Suprapubic skin (tissue), 4 donors: ENCODE measurements around the gene PTMS. TPM values are rescaled to one million over a fixed set of nuclear protein-coding genes. Genes with fewer than 3 reads are reported as not detected.

Experiments
- DNase-seq, 2 donors: peaks; one replicate each; pipeline ENCODE4 v3.0.0-alpha.2; 2019; ENCODE audit warnings: low spot score in 2 of 2
- H3K27ac ChIP-seq: fragments of 200-600 bp; sonication (generic); one replicate; pipeline ENCODE4 v1.5.1; 2019
- H3K27me3 ChIP-seq: fragments of 200-600 bp; sonication (generic); one replicate; pipeline ENCODE4 v1.5.1; 2019
- H3K36me3 ChIP-seq: fragments of 200-600 bp; sonication (generic); one replicate; pipeline ENCODE4 v1.5.1; 2019
- H3K4me1 ChIP-seq: fragments of 200-600 bp; sonication (generic); one replicate; pipeline ENCODE4 v1.5.1; 2019
- H3K4me3 ChIP-seq: fragments of 200-600 bp; sonication (generic); one replicate; pipeline ENCODE4 v1.5.1; 2019; ENCODE audit warnings: mild to moderate bottlenecking
- H3K9me3 ChIP-seq: fragments of 200-600 bp; sonication (generic); one replicate; pipeline ENCODE4 v1.5.1; 2019
- EP300 ChIP-seq: sonication (generic); formaldehyde crosslinking; IDR thresholded peaks from one replicate; pipeline ENCODE4 v1.6.1; 2017; ENCODE audit warnings: antibody characterized with exemption
- POLR2A ChIP-seq, 2 donors: fragments of 450-650 bp; IDR thresholded peaks; one replicate each; pipeline ENCODE4 v1.6.1; 2017; ENCODE audit warnings: antibody characterized with exemption in 2 of 2, mild to moderate bottlenecking in 2 of 2, moderate library complexity in 2 of 2
- POLR2AphosphoS5 ChIP-seq, 3 donors: sonication (generic); formaldehyde crosslinking; IDR thresholded peaks; one replicate each; pipeline ENCODE4 v1.6.1; 2017; ENCODE audit warnings: antibody characterized with exemption in 3 of 3
- WGBS: methylation state at CpG from one replicate; pipeline ENCODE4 v1.1.5; 2018; 5-methylcytosine and 5-hydroxymethylcytosine counted together
- total RNA-seq, 4 donors: library from RNA; depleted of rRNA; stranded (reverse); fragments of >200 nt; gene quantifications; one replicate each; pipeline ENCODE4 v1.1.0, GENCODE V29; 2016
- TF ChIP-seq, protein P1 (sequence below), 2 donors: fragments of 200-600 bp in 1 of 2; fragments of 450-650 bp in 1 of 2; sonication (generic) in 1 of 2; IDR thresholded peaks; one replicate each; pipeline ENCODE4 v1.5.1; 2016 to 2019; ENCODE audit warnings: antibody characterized with exemption in 2 of 2, mild to moderate bottlenecking in 1 of 2, moderate library complexity in 1 of 2

PTMS gene, protein sequence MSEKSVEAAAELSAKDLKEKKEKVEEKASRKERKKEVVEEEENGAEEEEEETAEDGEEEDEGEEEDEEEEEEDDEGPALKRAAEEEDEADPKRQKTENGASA
- 100 to 1,000 TPM in 2 of 4 donors, 10 to 100 TPM in 2; 91.2 to 128 (median 99.8) TPM for total RNA-seq

DNA sequence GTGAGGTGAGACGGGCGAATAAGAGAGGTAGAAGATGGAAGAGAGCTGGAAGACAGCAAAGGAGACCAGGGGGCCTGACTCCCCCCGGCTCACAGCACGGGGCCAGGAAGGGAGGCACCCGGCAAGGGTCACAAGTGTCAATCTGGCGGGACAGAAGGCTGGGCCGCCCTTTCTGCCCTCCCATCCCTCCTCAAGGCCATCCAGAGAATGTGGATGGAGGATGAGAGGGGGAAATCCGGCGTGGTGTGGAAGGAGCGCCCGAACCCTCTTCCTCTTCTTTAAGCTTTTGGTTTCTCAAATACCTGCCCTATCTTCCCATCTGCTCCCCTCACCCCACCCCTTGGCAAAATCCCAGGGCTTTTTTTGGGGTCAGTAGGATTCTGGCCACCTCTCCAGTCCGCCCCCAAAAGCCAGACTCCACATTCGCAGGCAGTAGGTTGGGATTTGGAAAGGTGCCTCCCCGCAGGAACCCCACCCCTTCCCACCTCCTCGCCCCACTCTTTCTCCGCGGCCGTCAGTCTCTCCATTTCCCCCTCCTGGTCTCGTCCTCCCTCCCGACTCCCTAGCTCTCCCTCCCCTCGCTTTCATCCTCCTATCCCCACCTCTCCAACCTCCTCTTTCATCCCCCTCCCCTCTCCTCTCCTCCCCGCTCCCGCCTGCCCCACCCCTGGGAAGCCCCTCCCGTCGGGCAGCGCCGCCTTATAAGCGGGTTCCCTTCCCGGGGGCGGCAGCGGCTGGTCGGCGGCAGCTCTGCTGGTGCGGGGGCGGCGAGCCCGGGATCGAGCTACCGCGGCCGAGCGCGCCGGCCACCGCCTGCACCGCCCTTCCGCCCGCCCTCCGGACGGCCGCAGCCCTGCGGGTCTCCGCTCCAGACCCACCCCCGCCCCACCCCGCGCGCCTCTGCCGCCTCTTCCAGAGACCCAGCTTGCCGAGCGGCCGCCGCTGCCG lies at the start of gene PTMS:
TSS of gene PTMS (plus strand) at position 730 of the 948 bp plus-strand sequence. CDS start 343 bp downstream, outside the sequence.
- 3% methylated on average over 33 of the region's 63 CpGs for WGBS
- TF ChIP-seq POLR2AphosphoS5 (IDR thresholded peaks at IDR 0.05): no peak
- peak in 1 of 2 donors; percentile 41 for TF ChIP-seq POLR2A (IDR thresholded peaks at IDR 0.05)
- no peak for TF ChIP-seq EP300

DNA sequence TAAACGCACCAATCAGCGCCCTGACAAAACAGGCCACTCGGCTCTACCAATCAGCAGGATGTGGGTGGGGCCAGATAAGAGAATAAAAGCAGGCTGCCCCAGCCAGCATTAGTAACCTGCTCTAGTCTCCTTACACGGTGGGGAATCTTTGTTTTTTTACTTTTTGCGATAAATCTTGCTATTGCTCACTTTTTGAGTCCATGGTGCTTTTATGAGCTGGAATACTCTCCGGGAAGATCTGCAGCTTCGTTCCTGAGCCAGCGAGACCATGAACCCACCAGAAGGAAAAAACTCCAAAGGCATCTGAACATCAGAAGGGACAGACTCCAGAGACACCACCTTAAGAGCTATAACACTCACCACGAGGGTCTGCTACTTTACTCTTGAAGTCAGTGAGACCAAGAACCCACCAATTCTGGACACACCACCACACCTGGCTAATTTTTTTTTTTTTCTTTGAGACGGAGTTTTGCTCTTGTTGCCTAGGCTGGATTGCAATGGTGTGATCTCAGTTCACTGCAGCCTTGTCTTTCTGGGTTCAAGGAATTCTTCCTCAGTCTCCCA lies 49.2 kb upstream of the PTMS start:
- Histone ChIP-seq H3K9me3 (no peaks in the 10 kb centered on the region), H3K4me1 (no peaks in the 10 kb centered on the region), H3K27ac (no peak overlapping the region), H3K27me3 (peaks cover 37% of the 10 kb centered on the region), H3K36me3 (no peaks in the 10 kb centered on the region), H3K4me3 (no peak overlapping the region)
- DNase-seq: no peak
- WGBS: 87% methylated on average over 10 of the region's 10 CpGs
- no peak for TF ChIP-seq POLR2AphosphoS5 (IDR thresholded peaks at IDR 0.05)
- TF ChIP-seq, protein P1, sequence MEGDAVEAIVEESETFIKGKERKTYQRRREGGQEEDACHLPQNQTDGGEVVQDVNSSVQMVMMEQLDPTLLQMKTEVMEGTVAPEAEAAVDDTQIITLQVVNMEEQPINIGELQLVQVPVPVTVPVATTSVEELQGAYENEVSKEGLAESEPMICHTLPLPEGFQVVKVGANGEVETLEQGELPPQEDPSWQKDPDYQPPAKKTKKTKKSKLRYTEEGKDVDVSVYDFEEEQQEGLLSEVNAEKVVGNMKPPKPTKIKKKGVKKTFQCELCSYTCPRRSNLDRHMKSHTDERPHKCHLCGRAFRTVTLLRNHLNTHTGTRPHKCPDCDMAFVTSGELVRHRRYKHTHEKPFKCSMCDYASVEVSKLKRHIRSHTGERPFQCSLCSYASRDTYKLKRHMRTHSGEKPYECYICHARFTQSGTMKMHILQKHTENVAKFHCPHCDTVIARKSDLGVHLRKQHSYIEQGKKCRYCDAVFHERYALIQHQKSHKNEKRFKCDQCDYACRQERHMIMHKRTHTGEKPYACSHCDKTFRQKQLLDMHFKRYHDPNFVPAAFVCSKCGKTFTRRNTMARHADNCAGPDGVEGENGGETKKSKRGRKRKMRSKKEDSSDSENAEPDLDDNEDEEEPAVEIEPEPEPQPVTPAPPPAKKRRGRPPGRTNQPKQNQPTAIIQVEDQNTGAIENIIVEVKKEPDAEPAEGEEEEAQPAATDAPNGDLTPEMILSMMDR (IDR thresholded peaks at IDR 0.05): no peak
- TF ChIP-seq EP300: no peak
- TF ChIP-seq POLR2A (IDR thresholded peaks at IDR 0.05): no peak

More for the DNA sequence above, at the start of gene PTMS:
- H3K9me3 ChIP-seq: no peaks in the 10 kb centered on the region
- no peaks in the 10 kb centered on the region for H3K27me3 ChIP-seq
- H3K36me3 ChIP-seq: peaks cover 14% of the 10 kb centered on the region
- DNase-seq: peak; percentile 86 to 87
- peak within 1 kb of the TSS; percentile 95 for H3K27ac ChIP-seq
- peak within 1 kb of the TSS; percentile 79 for H3K4me3 ChIP-seq
- peaks cover 62% of the 10 kb centered on the region for H3K4me1 ChIP-seq

DNA sequence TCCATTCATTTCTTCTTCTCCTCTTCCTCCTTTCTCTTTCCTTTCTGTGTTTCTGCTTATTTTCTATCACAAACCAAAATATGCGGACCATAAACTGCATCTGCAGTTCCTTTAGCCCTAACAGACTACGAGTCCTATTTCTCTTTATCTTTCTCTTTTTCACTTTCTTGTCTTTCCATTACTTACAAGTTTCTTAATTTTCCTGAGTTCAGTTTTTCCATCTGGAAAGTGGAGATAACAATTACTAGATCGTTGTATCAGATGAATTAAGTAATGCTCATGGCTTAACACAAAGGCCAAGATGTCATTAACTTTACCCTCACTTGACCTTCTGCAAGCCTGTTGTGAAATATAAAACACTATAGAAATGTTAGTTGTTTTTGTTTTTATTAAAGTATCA lies 43.3 kb upstream of the PTMS start:
- WGBS: 82% methylated on average over 3 of the region's 3 CpGs
- no peak for DNase-seq
- Histone ChIP-seq H3K27me3 (peaks cover 6% of the 10 kb centered on the region), H3K4me3 (no peak overlapping the region), H3K4me1 (peaks cover 13% of the 10 kb centered on the region), H3K36me3 (peaks cover 6% of the 10 kb centered on the region), H3K27ac (no peak overlapping the region), H3K9me3 (no peaks in the 10 kb centered on the region)
- TF ChIP-seq POLR2AphosphoS5 (IDR thresholded peaks at IDR 0.05) (no peak), EP300 (no peak), POLR2A (IDR thresholded peaks at IDR 0.05) (no peak)
- TF ChIP-seq, protein P1 (IDR thresholded peaks at IDR 0.05): no peak

DNA sequence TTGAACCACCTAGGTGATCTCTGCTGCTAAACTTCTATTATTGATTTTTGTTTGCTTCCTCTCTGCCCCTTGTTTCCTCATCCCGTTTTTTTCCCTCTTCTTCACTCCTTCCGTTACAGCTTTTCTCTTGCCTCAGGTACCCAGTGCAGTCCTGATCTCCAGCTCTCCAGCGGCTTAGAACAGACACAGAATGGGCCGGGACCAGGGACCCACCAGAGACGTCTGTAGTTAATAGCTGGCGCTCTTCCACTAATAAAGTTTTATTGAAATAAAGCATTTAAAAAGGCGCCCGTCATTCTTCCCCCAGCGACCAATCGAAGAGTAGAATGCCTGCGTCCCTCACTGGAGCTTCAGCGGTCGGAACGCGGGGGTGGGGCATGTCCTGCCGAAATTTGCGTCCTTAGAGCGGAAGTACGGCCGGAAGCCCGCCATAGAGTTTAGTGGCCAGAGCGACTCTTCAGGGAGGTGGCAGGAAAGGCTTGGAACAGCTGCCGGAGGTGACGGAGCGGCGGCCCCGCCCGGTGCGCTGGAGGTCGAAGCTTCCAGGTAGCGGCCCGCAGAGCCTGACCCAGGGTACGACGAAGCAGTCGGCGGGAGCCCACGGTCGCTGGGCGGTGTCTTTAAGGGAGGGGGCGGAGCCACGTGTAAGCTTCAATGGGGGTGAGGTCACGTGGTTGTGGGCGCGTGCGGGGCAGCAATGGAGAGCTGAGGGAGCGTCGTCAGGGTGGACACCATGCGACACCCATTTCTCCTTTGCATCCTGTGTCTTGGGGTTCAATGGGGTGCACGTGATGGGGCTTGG lies 42.4 kb upstream of the PTMS start, which contains the start of gene COPS7A:
TSS of gene COPS7A (plus strand) at position 440 of the 802 bp plus-strand sequence. CDS start 611 bp downstream, outside the sequence.
- peak in 1 of 2 donors; percentile 39 for TF ChIP-seq POLR2A (IDR thresholded peaks at IDR 0.05)
- no peak for TF ChIP-seq EP300
- TF ChIP-seq POLR2AphosphoS5 (IDR thresholded peaks at IDR 0.05): peak; percentile 49 to 93 (median 81)
- TF ChIP-seq, protein P1 (IDR thresholded peaks at IDR 0.05): no peak
- Histone ChIP-seq H3K9me3 (no peaks in the 10 kb centered on the region), H3K4me3 (peak within 1 kb of the TSS; percentile 56), H3K4me1 (peaks cover 13% of the 10 kb centered on the region), H3K36me3 (peaks cover 15% of the 10 kb centered on the region), H3K27ac (peak within 1 kb of the TSS; percentile 88), H3K27me3 (no peaks in the 10 kb centered on the region)
- WGBS: under 1% methylated on average over 39 of the region's 49 CpGs
- DNase-seq: peak; percentile 98

DNA sequence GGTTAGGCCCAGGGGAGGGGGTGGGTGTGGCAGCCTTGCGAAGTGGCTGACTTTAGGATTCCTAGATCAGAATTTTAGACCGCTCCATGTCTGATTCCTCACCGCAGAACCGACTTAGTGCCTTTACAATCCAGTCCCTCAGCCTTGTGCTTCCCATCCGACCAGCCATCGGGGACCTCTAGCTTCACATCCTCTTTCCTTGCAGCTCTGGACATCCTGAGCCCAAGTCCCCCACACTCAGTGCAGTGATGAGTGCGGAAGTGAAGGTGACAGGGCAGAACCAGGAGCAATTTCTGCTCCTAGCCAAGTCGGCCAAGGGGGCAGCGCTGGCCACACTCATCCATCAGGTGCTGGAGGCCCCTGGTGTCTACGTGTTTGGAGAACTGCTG lies 41.8 kb upstream of the PTMS start:
- peaks cover 21% of the 10 kb centered on the region for H3K36me3 ChIP-seq
- TF ChIP-seq EP300 (no peak), POLR2A (IDR thresholded peaks at IDR 0.05) (no peak), POLR2AphosphoS5 (IDR thresholded peaks at IDR 0.05) (no peak)
- TF ChIP-seq, protein P1 (IDR thresholded peaks at IDR 0.05): no peak
- H3K4me1 ChIP-seq: peaks cover 13% of the 10 kb centered on the region
- no peaks in the 10 kb centered on the region for H3K9me3 ChIP-seq
- 7% methylated on average over 9 of the region's 10 CpGs for WGBS
- H3K4me3 ChIP-seq: peak overlapping the region; percentile 56
- no peaks in the 10 kb centered on the region for H3K27me3 ChIP-seq
- DNase-seq: no peak
- H3K27ac ChIP-seq: peak overlapping the region; percentile 88
